KG1 (cell line): ENCODE results near the gene SMARCB1.

ENCODE experiments used
- DNase-seq: peaks from one replicate; lab custom pipeline; 2025; lab: John Stamatoyannopoulos, UW

Gene SMARCB1

DNA sequence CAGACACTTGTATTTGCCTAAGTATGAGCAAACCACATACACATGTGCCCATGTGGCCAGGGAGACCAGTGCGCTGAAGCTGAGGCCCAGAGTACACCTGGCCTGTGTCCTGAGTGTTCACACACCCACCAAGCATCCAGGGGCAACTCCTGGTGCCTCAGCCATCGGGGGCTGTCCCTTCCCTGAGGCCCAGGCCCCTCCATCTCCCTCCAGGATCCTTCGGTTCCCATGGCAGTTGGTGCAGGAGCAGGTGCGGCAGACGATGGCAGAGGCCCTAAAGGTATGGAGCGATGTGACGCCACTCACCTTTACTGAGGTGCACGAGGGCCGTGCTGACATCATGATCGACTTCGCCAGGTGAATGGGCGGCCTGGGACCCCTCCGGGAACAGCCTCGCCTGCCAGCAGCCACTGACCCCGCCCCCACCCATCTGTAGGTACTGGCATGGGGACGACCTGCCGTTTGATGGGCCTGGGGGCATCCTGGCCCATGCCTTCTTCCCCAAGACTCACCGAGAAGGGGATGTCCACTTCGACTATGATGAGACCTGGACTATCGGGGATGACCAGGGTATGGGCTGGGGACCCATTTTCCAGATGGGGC lies 6.5 kb upstream of the SMARCB1 start:
- DNase-seq = no peak

DNA sequence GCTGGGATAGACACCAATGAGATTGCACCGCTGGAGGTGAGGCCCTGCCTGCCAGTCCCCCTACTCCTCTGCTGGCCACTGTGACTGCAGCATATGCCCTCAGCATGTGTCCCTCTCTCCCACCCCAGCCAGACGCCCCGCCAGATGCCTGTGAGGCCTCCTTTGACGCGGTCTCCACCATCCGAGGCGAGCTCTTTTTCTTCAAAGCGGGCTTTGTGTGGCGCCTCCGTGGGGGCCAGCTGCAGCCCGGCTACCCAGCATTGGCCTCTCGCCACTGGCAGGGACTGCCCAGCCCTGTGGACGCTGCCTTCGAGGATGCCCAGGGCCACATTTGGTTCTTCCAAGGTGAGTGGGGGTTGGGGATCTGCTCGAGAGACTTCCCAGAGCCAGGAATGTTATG lies 5.7 kb upstream of the SMARCB1 start:
- no peak for DNase-seq

DNA sequence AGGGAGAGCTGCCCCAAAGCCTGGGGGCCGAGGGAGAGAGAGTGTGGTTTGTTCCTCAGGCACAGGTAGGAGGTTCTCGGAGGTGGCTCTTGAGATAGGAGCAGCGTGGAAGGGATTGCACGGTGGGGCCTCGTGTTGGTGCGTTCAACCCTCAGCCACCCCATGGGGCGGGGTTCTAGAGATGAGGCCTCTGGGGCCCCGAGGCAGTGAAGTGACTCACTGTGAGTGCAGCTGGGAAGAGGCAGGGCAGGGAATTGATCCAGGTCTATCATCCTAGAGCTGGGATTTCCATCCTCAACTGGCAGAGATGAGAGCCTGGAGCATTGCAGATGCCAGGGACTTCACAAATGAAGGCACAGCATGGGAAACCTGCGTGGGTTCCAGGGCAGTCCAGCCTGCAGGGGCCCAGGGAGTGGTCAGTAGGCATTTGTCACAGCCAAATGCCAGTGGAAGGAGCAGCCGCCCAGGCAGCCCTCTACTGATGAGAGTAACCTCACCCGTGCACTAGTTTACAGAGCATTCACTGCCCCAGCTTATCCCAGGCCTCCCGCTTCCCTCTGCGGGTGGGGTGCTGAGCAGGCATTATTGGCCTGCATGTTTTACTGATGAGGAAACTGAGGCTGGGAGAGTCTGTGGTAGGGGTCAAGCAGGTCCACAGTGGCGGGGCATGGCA lies 5.1 kb upstream of the SMARCB1 start:
- DNase-seq = no peak

DNA sequence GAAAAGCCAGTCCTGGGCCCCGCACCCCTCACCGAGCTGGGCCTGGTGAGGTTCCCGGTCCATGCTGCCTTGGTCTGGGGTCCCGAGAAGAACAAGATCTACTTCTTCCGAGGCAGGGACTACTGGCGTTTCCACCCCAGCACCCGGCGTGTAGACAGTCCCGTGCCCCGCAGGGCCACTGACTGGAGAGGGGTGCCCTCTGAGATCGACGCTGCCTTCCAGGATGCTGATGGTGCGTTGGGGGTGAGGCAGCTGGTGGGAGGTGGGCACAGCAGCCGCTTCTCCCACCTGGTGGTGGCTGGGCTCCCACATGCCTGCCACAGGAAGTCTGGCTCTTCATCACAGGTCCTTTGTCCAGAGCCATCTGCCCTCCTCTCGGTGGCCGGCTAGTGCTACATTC lies 4.5 kb upstream of the SMARCB1 start:
- DNase-seq = no peak

DNA sequence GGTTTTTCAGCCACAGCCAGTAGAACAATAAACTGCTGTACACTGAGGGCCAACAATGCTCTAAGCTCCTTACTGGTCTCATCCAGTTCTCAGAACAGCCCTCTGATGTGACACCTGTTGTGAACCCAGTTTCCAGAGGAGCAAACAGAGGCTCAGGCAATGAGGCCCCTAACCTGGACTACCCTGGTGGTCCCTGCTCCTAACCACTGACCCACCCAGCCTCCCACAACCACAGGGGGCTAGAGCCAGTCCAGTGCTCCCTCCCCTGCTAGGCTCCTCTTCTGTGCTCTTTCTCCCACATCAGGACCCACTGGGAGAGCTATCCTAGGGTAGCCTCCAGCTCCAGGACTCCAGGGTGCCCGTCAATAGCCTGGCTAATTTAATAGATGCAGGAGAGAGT lies 4.1 kb upstream of the SMARCB1 start:
- no peak for DNase-seq

DNA sequence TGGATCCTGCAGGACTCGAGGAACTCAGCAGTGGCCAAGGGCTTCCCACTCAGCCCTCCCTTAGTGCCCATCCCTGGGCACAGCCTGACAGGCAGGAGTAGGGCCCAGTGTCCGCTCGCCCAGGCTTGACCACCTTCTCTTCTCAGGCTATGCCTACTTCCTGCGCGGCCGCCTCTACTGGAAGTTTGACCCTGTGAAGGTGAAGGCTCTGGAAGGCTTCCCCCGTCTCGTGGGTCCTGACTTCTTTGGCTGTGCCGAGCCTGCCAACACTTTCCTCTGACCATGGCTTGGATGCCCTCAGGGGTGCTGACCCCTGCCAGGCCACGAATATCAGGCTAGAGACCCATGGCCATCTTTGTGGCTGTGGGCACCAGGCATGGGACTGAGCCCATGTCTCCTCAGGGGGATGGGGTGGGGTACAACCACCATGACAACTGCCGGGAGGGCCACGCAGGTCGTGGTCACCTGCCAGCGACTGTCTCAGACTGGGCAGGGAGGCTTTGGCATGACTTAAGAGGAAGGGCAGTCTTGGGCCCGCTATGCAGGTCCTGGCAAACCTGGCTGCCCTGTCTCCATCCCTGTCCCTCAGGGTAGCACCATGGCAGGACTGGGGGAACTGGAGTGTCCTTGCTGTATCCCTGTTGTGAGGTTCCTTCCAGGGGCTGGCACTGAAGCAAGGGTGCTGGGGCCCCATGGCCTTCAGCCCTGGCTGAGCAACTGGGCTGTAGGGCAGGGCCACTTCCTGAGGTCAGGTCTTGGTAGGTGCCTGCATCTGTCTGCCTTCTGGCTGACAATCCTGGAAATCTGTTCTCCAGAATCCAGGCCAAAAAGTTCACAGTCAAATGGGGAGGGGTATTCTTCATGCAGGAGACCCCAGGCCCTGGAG lies 3.3 kb upstream of the SMARCB1 start:
- no peak for DNase-seq

DNA sequence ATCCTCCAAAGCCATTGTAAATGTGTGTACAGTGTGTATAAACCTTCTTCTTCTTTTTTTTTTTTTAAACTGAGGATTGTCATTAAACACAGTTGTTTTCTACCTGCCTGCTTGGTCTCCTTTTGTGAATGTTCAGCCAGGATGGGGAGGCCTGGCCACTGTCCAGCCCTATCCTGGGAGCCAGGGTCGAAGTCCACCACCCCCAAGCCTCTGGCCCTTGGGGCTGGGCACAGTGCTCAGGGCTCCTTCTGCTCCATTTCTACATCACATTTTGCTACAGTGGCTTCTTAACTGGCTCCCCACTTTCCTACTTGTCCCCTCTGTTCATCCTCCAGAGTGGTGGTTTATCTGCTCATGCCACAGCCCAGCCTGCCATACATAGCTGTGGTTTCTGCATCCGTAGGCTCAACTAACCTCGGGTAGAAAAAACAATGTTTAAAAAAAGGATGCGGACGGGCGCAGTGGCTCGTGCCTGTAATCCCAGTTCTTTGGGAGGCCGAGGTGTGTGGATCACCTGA lies 2.5 kb upstream of the SMARCB1 start:
- no peak for DNase-seq

DNA sequence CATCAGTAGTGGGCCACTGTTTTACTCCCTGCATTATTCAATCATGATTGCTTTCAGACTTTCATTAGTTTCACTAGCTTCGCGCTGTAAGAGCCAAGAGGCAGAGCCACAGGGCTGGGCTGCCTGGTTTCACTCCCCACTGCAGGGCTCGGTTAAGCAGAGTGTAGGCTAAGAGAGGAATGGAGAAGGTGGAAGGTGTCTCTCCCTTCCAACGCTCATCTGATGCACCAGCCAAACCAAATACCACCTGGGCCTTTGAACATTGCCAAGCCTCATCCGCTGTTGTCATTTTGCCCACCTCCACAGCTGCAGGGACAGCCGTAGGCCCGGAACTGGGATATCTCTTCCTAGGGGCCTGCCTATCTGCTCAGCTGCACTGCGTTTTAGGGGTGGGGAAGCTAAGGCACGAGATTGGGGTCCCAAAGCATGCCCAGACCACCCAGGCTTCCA lies 480 bp upstream of the SMARCB1 start:
- DNase-seq = no peak

DNA sequence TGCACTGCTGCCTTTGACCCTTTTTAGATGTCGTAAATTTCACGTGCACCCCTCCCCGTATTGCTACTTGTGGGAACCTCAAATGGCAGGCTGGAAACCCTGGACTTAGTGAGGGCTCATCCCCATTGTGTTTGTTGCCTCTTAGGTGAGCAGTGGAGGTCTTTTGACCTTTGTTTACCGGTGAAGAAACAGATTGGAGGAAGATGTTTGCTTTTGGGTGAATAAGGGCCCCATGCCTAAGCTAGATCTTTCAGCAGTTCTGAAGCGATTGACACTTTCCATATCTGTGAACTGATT lies 782 bp downstream of the SMARCB1 start:
- no peak for DNase-seq

DNA sequence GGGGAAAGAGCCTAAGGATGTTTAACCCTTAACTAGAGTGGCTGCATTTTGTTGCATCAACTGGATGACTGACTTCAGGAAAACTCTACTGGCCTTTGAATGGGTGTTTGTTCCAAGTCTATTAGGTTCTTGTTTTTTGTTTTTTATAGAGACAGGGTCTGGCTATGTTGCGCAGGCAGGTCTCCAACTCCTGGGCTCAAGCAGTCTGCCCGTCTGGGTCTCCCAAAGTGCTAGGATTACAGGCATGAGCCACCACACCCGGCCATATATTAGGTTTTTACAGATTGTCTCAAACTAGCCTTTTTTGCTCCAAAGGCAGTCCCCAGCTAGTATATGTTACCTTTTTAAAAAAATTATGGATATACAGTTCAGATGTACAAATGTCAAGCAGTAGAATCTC lies 1.1 kb downstream of the SMARCB1 start:
- no peak for DNase-seq

DNA sequence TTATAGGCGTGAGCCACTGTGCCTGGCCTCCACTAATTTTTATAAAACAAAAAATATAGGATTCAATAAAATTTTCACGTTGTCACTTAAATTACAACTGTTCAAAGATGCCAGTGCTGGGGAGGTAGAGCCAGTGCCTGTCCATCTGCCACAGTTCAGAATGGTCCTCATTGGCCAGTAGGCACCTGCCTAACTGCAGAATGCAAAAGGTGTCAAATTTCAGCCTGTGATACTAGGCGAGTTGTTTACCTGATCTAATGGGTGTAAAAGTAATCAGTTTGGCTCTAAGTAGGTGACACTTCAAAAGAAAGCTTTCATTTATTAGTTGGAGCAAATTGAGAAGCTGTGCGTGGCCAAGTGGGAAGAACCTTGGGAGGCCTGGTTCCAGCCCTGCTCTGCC lies 2.4 kb downstream of the SMARCB1 start:
- no peak for DNase-seq

DNA sequence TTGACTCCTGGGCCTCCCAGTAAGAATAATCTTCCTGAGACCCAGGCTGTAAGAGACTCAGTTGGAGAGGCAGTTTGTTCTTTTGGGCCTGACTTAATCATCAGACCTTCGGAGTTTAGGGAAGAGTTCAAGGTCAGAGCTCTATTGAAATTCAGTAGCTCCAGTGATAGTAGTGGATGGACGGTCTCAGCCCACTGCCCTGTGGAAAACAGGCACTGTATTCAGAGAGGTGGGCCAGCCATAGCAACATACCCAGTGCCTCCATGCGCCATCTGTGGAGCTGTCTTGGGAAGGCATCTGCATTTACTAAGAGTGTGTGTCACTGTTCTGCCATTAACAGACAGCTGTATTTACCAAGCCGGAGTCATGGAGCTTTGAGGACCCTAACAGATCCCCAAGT lies 2.9 kb downstream of the SMARCB1 start:
- no peak for DNase-seq

DNA sequence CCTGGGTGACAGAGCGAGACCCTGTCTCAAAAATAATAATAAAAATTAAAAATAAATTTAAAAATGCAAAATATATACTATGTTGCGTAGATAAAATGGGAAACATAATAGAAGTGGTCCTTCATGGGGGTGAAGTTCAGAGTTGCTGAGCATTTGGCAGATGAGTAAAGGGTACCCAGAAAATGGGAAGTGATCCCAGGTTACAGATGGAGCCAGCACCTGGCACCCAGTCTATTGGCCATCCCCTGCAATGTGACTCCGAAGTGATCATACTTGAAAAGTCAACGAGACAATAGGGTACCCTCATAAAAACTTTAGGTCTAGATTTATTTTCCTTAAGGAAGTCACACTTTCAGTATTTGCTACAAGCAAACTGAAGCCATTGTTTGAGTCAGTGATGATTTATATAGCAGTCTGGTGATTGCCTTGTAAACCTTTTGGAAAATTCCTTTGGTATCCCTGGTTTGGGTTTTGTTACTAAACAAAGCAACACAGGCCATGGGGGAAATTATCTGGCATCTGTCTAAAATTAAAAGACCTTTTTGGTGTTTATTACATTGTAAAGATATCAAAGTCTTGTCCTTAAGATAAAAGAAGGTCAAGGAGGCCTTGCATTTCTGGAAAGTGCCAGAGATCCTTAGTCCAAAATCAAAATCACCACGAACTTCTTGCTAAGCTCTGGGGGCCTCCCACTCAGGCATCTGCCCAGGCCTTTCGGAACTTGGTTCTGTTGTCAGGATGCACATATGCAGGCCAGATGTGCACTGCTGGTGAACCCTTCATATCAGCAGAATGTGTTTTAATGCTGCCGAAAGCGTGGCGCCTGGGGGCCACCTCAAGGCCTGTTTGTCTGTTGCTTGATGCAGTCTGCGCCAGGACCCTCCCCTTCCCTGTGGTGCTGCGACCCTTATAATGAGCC lies 4.3 kb downstream of the SMARCB1 start:
- DNase-seq = no peak

DNA sequence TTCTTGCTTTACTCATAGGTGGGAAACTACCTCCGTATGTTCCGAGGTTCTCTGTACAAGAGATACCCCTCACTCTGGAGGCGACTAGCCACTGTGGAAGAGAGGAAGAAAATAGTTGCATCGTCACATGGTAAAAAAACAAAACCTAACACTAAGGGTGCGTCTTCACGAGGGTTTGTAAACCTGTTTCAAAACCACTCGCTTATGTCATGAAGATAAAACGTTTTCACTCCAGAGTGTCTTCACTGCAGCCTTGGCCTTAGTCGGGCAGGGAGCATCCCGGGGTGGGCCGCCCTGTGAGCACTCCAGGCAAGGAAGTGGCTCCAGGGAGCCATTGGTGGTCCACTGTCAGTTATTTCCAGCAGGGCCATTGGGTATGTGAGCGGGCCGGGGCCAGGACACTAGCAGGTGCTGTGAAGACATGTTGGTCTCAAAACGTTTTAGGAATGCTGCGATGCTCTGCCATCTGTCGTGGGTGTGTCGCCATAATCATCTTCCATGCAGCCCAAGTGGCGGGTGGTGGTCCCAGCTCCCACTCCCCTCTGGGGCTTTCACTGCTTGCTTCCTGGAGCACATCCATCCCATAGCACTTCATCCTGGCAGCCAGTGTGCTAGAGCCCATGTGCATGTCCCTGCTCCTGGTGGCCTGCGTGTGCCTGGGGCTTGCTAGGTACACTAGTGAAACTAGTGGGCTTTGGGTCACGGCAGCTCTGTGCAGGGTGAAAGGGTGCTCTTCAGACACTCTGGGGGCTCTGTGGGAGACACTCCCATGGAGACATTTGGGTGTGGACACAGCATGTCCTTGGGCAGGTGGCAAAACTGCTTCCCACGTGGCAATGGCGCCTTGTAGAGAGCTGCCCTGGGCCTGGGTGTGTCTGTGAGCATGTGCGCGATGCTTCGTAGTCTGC lies 5.2 kb downstream of the SMARCB1 start:
- DNase-seq = no peak

DNA sequence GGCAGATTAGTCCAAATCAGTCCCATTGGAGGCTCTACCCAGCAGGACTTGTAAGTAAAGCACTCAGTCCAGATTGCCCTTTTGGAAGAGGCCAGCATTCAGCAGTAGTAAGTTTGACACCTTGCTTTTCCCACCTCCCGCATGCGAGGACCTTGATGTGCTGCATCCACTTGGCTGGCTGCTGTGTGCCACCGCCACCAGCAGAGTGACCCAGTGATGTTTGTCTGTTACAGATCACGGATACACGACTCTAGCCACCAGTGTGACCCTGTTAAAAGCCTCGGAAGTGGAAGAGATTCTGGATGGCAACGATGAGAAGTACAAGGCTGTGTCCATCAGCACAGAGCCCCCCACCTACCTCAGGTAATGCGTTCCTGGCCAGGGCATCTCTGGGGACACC lies 6.6 kb downstream of the SMARCB1 start:
- no peak for DNase-seq

DNA sequence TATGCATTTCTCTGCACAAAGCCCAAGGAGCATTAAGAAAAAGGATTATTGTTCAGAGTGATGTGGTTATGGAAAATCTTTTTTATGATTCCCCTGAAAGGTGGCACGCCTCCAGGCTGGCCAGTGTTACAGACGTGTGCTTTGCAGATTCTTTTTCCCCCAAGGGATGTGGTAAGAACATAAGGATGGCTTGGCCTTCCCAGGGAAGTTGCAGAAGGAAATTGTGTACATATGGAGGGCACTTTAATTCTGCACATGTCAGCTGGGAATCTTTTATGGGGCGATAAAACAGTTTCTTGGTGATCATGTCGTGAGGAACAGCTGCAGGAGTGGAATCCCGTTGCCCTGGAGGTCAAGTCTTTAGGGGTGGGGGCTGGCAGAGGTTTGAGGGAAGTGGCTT lies 9.7 kb downstream of the SMARCB1 start:
- no peak for DNase-seq

DNA sequence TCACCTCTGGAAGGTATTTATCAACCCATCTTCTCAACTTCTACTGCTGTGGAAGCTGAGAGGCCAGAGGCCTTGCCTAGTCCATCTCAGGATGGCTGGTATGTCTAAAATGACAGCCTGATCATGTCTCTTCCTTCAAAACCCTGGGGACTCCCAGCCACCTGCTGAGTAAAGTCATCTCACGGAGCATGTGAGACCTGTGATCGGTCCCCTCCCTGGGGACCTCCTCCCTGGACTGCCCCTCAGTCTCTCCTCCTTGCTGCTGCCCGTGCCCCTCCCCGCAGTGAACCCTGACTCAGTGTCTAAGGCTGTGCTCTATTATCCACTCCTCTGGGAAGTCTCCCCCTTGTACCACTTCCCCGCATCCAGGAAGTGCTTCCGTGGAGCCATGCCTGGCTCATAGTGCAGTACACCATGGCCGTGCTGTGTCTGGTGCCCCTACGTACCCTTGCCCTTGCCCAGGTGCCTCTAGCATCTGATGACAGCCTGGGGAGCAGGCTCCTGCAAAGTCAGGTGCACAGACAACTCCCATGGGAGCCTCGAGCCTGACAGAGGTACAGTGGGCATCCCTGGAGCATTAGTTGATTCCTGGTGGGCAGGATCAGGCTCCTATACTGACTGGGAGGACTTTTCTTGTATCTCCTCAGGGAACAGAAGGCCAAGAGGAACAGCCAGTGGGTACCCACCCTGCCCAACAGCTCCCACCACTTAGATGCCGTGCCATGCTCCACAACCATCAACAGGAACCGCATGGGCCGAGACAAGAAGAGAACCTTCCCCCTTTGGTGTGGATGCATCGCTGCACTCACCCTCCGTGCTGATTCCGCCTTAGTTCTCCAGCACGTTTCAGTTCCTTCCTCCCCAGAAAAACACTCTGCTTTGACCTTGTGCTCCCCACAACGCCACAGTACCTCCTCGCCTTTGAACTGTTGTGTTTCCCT lies 13.8 kb downstream of the SMARCB1 start:
- no peak for DNase-seq

DNA sequence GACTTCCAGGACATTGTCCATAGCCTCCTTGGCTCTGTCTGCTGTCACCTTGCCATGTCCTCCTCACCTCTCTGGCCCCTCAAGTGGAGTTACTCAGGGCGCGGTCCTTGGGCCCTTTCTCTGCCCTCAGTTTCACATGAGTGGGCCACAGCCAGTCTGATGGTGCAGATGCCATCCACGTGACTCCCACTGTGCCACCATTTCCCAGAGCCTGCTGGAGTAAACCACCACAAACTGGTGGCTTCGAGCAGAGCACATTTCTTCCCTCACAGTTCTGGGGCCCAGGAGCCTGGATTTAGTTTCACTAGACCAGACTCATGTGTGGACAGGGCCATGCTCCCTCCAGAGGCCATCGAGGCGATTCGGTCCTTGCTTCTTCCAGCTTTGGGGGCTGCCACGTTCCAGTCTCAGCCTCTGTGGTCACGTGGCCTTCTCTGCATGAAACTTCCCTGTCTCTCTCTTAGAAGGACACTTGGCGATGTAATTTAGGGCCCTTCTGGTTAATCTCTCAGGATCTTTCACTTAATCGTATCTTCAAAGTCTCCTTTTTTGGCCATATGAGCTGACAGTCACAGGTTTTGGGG lies 14.6 kb downstream of the SMARCB1 start:
- no peak for DNase-seq

DNA sequence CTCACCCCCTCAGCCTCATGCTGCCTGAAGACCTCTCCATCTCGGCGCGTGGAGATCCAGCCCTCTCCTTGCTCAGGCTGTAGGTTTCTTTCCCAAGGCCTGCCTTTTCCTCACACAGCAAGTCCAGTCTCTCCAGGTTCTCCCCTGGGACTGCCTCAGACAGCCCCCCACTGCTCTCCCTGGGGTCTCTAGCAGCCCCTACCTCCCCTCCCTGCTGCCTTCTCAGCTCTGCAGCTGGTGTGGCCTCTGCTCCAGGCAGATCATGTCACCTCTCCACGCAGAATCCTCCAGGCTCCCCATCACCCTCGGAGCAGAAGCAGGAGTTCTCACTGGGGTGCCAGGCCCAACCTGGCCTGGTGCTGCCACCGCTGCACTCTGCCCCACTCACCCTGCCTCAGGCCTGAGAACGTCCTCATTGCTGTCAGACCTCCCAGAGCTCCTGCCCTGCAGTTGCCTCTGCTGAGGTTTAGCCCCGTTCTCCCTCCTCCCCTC lies 15.2 kb downstream of the SMARCB1 start:
- no peak for DNase-seq
